ENCODE measurements around the gene RIN1. TPM values are rescaled to one million over a fixed set of nuclear protein-coding genes. Genes with fewer than 3 reads are reported as not detected.

Gene RIN1
- total RNA-seq, 1 donor from 2014 or later, result 3.8 TPM

GRCh38 chr11:66369073-66369894, 33.0 kb upstream of the RIN1 start:
- no peaks in the 10 kb centered on the region for H3K36me3 ChIP-seq (ENCODE audit: control insufficient read depth, insufficient read depth, low read length)
- DNase-seq (ENCODE audit: low read depth), result no peak
- no peak overlapping the region for H3K4me3 ChIP-seq (ENCODE audit: low read depth, low read length)
- H3K27me3 ChIP-seq (ENCODE audit: control insufficient read depth, insufficient read depth, low read length), result no peaks in the 10 kb centered on the region
- TF ChIP-seq CTCF (IDR thresholded peaks at IDR 0.05; ENCODE audit: insufficient read depth, low read length, poor library complexity, severe bottlenecking), result no peak

DNA sequence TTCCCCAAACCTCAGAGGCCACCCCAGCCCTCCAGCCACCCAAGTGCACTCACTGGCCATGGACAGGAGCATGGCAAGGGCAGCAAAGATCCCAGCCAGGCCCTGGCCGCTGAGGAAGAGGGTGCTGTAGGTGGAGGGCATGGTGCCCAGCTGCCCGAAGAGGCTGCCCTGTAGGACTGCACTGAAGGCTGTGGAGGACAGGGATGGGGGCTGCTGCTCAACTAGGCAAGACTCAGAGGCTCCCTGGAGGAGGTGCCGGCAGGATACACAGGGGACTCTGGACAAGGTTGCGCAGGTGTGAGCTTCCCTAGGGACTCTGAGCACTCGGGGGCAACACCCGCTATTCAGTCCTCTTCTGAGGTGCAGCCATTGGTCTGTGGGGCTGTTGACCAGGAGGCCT, 32.2 kb upstream of the RIN1 start:
- TF ChIP-seq CTCF (IDR thresholded peaks at IDR 0.05; ENCODE audit: insufficient read depth, low read length, poor library complexity, severe bottlenecking), result no peak
- no peaks in the 10 kb centered on the region for H3K27me3 ChIP-seq (ENCODE audit: control insufficient read depth, insufficient read depth, low read length)

GRCh38 chr11:66367561-66368312, 31.5 kb upstream of the RIN1 start:
- Histone ChIP-seq H3K4me3 (ENCODE audit: low read depth, low read length) (no peak overlapping the region), H3K36me3 (ENCODE audit: control insufficient read depth, insufficient read depth, low read length) (no peaks in the 10 kb centered on the region), H3K27me3 (ENCODE audit: control insufficient read depth, insufficient read depth, low read length) (no peaks in the 10 kb centered on the region)
- no peak for TF ChIP-seq CTCF (IDR thresholded peaks at IDR 0.05; ENCODE audit: insufficient read depth, low read length, poor library complexity, severe bottlenecking)
- no peak for DNase-seq (ENCODE audit: low read depth)

More for the DNA sequence above, 32.2 kb upstream of the RIN1 start:
- Histone ChIP-seq H3K36me3 (ENCODE audit: control insufficient read depth, insufficient read depth, low read length) (no peaks in the 10 kb centered on the region), H3K4me3 (ENCODE audit: low read depth, low read length) (no peak overlapping the region)
- no peak for DNase-seq (ENCODE audit: low read depth)

DNA sequence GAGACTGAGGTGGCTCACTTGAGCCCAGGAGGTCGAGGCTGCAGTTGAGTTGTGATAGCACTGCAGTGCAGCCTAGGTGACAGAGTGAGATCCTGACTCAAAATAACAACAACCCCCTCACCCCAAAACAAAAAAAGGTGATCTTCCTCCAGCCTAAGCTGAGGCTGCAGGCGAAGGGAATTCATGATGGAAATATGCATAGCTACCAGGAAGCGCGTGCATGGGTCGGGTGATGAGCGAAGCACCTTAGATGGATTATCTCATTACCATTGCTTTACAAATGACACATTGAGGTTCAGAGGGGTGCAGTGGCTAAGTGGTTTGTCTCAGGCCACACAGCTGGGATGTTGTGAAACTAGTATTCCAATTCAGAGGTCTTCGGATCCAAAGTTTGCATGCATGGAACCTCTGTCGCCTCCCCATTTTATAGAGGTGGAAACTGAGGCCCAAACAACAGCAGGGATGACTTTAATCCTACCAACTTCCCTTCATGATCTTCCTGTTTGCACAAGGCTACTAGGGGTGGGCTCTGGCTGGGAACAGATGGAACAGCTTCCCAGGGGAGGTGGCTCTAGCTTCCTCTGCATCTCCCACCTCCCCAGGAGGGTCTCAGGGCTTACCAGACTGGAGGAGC, 30.7 kb upstream of the RIN1 start:
- Histone ChIP-seq H3K27me3 (ENCODE audit: control insufficient read depth, insufficient read depth, low read length) (no peaks in the 10 kb centered on the region), H3K36me3 (ENCODE audit: control insufficient read depth, insufficient read depth, low read length) (no peaks in the 10 kb centered on the region), H3K4me3 (ENCODE audit: low read depth, low read length) (no peak overlapping the region)
- no peak for TF ChIP-seq CTCF (IDR thresholded peaks at IDR 0.05; ENCODE audit: insufficient read depth, low read length, poor library complexity, severe bottlenecking)
- no peak for DNase-seq (ENCODE audit: low read depth)

DNA sequence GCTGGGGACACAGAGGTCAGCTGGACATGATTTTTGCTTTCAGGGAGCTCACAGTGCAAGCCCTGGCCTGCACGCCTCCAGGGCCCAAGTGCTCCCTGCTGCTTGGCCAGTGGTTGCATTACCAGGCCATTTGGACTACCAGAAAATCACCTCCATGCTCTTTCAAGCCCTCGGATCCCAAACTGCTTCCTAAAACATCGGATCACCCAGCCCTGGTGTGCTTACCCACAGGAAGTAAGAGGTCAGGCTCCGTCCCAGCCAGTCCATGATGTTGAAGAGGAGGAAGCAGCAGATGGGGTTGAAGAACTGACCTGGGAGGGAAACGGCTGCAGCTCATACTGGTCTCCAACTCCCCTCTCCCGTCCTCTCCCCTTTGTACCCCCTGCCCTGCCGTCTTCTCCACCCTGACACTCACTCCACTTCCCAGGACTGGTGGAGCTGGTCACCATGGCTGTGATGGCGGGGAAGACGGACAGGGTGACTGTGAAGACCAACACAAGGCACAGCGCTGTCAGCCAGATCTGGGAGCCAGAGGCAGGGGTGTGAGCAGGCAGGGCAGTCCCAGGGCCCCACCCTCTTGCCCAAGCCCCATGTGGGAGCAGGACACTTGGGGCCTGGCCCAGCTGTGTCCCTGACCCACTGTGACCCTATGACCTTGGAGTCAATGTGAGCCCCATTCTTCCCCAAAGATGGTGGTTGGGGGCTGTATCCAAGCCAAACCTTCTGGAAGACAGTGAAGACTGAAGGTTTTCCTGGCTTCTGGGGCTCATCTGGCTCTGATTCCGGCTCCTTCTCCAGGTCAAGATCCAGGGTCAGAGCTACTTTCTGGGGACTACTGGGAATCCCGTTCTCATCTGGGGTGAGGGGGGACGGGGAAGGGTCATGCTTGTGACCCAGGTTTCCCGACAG, 29.7 kb upstream of the RIN1 start:
- Histone ChIP-seq H3K36me3 (ENCODE audit: control insufficient read depth, insufficient read depth, low read length) (no peaks in the 10 kb centered on the region), H3K4me3 (ENCODE audit: low read depth, low read length) (no peak overlapping the region), H3K27me3 (ENCODE audit: control insufficient read depth, insufficient read depth, low read length) (no peaks in the 10 kb centered on the region)
- no peak for DNase-seq (ENCODE audit: low read depth)
- no peak for TF ChIP-seq CTCF (IDR thresholded peaks at IDR 0.05; ENCODE audit: insufficient read depth, low read length, poor library complexity, severe bottlenecking)
